NOMO-1 treated with dmso at 0.1 percent for 144 hours (cell line): Measurements from ENCODE around the gene FBXO8.
"Not testable (repeated sequence)": the region's sequence is repeated elsewhere in the genome, so short reads cannot be mapped to it uniquely, and the experiment has no call there.

ENCODE experiments used
- DNase-seq: peaks from one replicate; lab custom pipeline; 2025; ENCODE audit not compliant: unreplicated experiment; lab: John Stamatoyannopoulos, UW

FBXO8 gene, protein sequence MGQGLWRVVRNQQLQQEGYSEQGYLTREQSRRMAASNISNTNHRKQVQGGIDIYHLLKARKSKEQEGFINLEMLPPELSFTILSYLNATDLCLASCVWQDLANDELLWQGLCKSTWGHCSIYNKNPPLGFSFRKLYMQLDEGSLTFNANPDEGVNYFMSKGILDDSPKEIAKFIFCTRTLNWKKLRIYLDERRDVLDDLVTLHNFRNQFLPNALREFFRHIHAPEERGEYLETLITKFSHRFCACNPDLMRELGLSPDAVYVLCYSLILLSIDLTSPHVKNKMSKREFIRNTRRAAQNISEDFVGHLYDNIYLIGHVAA

DNA sequence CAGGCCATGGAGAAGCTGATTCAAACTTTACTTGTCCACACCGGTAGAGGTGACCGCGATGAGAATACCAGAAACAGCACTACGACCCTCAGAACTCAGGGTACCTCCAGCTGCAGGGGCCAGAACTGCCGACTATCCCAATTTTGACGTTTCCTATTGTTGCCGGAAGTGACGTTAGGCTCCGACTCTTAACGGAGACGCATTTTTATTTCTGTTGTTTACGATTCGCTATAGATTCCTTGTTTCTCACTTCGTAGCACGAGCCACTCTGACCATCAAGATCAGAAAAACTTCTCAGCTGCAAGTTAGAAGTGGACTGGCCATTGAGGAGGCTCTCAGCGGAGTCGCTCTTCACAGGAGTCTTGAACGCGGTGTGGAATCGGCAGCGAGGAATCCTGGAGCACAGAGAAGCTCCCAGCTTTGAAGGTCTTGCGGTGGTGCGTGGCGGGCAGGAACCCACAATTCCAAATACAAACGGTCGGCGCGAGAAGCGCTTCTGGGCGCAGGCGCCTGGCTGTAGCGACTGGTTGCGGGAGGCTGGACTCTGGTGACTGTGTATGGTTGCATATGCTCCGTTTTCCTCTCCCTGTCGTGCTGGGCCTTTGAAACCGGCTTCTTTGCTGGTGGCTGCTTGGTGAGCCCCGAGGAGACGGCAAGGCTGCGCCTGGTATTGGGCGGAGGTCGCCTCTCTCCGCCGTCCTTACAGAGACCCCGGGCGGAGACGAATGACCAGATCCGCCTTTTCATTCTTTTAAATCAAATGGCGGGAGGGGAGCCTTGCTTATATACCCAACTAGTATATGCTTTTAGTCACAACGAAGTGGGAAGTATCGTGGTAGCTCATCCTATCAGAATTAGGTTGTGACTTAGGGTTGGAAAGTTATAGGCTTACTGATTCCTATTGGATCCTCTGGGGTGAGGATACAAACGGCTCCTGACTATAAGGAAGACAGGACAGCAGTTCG, at the start of gene FBXO8, which contains the start of gene CEP44:
Gene FBXO8 (minus strand): TSS at position 161 of the 965 bp plus-strand sequence. CDS start 20,575 bp downstream, outside the sequence.
Gene CEP44 (plus strand): TSS at position 405 of the 965 bp plus-strand sequence. CDS start 15,211 bp downstream, outside the sequence.
- DNase-seq: peak; percentile 50

DNA sequence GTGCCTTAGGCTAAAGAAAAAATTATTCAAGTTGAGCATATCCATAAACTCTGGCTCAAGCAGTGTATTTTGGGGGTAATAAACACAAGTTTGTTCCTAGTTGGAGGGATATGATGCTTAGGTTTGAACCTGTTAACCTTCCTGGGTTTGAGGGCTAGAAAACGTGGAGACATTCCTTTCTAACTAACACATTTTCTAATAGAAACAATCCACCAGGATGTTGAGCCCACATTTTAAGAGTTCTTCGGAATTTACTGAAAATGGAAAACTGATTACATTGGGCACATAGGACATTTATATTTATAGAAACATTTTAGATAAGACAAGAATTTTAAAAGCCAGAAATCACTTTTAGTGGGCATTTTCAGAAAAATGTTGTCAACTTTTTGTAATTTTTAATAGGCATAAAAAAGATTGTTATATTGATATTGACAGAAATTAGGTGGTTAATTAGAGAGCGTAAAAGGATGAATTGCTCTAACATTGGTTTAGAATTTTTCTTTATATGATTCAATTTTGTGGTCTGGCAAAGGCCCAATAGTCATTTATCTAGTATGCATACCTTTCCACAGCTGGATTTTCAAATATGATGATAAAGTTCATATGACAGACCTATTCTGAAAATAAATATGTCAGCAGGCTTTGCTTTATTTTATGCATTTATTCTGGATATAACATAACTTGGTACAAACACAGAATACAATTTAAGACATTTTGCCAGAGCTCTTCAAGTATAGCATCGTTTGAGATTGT, 49.5 kb upstream of the FBXO8 start:
- no peak for DNase-seq

DNA sequence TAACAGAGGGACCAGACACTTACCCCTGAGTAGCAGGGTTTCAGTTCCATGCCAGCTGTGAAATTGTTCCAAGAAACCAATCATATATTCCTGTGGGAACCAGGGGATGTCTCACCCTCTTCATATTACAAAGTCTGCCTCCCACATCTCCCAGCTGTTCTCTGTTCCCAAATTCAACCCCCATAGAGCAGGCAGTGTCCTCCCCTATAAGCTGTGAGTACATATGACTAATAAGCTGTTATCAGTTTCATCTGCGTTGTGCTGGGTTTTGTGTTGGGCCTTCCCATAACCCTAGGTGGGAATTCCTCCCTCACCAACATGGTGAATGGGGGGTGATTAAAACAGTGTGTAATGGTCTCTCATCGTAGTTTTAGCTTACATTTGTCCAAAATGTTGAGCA, 41.3 kb upstream of the FBXO8 start:
- DNase-seq: no peak

DNA sequence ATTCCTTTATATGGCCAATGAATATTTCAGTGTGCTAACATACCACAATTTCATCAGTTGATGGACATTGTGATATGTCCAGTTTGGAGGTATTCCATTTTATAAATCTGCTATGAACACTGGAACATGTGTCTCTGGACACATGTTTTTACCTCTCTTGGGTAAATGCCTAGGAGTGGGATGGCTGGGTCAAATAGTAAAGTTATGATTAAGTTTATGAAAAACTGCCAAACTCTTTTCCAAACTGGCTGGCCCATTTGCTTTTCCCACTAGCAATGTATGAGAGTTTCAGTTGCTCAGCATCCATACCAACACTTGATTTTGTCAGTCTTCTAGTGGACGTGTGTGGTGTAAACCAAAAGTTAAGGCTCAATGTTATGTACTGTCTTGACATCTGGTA, 40.8 kb upstream of the FBXO8 start:
- DNase-seq: no peak

DNA sequence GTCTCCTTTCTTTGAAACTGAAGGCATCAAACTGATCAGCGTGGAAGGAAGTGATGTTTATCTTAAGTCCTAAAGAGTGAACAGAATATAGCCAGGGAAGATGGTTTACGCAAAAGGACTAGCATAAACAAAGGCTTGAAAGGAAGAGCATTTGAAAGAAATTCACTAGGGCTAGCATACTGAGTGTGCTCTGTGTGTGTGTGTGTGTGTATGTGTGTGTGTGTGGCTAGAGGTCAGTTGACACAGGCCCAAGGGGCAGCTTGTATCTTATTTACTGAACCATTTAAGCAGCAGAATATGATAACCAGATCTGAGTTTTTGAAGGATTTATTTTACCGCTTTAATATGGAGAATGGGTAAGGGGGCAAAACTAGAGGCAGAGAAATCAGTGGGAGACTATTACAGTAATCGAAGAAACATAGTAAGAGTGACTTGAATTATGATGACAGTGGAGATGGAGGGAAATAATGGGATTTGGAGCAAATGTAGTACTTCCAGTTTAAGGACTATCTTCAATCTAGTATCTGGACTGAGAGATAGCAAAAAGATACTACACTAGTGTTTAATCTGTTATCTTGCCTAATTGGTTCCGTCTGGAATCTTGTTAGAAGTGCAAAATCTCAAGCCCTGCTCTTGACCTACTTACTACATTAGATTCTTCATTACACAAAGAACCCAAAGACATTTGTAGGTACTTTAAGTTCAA, 37.2 kb upstream of the FBXO8 start:
- DNase-seq: no peak

DNA sequence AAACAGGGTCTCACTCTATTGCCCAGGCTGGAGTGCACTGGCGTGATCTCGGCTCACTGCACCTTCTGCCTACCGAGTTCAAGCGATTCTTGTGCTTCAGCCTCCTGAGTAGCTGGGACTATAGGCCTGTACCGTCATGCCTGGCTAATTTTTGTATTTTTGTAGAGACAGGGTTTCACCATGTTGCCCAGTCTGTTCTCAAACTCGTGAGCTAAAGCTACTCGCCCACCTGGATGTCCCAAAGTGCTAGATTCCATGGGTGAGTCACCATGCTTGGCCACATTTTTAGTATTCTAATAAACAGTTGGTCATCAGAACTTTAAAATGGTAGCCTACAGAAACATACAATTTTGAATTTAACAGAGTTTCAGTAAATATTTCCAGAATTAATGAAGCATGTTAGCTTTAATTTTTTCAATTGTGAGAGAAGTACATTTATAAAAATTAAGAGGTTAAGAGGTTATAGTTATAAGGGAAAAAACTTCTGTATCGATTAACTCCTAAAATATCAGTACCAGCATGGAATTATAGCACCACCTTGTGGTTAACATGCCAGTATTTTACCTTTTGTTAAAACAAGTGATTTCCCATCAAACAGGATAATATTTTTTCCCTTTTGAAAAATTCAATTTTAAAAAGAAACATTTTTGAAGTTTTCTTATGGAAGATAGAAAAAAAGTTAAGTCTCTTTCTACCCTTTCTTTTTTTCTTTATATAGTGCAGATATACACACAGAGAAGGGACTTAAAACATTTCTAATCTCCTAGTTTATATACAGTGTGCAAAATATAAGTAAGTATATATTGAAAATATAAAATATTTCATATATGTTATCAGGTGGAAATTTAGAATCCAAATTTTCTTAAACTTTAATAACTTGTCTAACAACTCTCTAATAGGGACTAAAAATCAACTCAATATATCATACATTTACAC, 35.6 kb upstream of the FBXO8 start:
- DNase-seq: no peak

DNA sequence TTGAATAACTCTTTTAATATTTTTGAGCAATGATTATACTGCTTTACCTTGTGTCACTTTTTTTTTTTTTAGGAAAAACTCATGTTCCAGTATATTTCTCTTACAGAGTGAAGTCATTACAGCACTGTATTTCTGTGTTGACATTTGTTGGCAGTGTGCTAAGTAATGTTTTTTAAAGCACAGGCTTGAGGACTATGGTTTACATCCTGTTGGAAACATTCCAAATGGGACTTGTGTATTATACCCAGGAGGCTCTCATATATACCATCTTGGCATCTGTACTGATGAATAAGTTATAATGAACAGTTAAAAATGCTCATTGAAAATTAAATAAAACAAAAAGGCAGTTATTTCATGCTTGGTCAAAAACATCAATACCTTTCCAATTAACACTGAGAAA, 34.1 kb upstream of the FBXO8 start:
- DNase-seq: no peak

DNA sequence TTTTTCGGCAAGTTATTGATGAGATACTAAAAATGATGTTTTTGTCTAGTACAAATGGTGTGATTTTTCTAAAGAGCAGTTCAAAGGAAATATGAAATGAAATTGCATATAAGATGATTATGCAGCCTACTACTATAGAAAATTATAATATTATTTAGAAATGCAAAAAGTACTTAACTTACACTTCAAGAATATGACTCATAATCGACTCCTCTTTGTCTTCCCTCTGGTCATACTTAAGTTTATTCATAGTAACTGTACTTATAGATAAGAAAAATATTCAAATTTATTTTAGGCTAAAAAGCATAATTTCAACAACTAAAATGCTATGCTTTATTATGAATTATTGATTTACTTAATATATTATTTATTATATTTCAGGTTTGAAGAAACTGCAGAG, 33.5 kb upstream of the FBXO8 start:
- DNase-seq: no peak

DNA sequence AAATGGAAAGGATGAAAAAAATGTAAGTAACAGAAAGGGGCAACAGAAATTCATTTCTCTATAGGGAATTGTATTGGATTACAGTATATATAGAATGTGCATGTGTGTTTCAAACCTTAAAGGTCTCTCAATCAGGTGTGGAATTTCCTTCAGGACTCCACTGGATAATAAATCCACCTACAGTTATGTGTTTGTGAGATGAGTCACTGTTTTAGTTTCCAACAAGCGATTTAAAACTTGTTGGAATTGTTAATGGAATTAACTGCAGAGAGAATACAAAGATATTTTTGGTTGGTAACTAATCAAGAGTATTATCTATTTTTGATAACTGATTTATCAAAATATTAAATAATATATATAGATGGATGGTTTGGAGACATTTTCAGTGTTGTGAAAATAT, 33.1 kb upstream of the FBXO8 start:
- no peak for DNase-seq

DNA sequence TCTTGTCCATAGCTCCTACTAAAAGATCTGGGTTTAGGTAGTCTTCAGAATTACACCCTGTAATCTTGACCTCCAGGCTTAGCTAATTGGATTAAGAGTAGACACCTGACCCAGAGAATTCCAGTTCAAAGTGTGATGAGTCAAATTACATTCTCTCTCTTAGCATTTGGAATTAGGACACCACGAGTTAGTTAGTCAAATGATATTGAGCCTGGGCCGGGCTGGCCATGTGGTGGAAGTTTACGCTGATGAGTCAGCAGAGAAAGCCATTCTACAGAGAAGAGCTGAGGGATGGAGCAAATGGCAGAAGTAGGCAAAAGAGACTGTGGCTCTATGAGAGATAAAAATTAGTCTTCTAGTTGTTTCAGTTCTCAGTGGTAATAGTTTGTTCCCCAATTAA, 31.3 kb upstream of the FBXO8 start:
- no peak for DNase-seq

DNA sequence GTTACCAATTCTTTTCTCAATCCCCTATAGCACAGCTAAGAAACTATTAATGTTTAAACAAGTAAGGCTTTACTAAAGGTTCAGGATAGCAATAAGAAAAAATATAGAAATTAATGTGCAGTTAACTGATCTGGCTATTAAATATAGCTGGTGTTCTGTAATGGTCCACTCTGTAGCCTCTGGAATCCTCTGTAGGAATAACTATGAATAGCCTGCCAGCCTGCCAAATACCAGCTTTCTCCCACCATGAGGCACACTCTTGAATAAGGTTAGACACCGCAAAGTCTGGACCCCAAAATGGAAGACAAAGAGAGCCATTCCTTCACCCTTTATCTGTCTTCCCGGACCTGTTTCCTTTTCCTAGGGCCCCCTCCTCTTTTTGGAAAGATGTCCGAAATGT, 30.8 kb upstream of the FBXO8 start:
- DNase-seq: no peak

DNA sequence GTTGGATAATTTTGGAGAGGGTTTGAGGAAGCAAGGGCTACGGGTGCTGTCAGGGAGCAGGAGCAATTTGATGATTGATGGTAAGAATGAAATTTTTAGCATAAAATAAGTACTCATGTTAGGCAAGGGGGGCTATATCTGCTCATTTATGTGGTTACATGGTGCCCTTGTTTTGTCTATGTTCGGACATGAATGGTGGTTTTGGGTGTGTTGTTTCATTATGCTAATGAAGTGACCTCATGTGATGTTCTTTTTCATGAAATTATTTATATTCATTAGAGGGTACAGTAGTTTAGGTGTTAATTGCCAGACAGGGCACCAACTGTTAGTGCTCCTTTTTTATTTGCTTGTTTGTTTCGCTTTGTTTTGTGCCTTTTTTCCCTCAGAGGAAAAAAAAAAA, 29.5 kb upstream of the FBXO8 start:
- DNase-seq: no peak

DNA sequence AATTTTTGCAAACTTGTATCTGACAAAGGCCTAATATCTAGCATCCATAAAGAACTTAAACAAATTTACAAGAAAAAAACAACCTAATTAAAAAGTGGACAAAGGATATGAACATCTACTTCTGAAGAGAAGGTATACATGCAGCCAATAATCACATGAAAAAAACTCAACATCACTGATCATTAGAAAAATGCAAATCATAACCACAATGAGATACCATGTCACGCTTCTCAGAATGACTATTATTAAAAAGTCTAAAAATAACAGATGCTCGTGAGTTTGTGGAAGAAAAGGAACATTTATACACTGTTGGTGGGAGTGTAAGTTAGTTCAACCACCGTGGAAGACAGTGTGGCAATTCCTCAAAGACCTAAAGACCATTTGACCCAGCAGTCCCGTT, 24.2 kb upstream of the FBXO8 start:
- DNase-seq: no peak

DNA sequence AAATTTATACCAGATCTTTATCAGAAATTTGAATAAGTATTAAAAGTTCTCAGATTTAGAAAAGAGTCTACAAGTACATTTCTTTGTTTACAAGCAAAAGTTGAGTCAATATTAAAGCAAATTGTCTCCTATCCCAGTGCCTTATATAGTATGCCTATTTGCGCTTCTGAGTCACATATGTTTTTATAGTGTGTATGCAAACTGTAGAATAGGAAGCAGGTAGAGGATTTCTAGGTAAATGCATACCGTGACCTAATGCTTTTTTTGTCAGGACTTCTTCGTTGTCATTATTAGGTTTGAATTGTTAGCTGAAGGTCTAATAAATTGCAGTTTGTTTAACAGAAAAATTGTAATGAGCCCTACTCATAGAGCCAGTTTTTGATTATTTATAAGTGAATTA, 22.5 kb upstream of the FBXO8 start:
- no peak for DNase-seq

DNA sequence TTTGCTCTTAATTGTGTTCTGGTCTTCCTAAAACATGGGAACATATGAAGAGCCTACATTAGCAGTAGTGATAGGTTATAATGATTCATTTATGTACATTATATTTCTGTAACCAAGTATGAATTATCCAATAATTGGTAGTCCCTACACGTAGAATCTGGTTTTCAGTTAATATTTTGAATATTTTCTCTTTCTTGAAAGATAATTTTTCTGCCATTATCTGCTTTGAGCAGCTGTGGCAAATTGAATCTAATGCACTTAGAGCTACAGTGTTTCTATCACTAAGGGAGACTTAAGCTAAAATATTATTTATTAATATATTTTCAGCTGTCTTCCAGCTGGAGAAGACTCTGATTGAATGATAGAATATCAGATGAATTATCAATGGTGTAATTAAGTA, 21.2 kb upstream of the FBXO8 start:
- no peak for DNase-seq

DNA sequence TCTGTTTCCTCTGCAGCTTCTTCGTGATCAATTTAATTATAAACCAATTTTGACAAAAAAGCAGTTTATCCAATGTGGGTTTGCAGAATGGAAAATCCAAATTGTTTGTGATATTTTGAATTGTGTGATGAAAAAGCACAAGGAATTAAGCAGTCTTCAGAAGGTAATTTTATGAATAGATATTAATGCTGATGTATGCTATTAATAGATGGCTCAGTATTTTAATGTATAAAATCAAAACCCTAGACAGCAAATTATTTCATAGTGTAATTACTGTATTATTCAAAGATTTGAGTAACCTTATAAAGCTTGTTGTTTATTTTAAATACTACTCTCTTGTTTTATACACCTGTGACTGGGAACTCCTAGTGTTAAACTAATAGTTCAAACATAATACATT, 20.2 kb upstream of the FBXO8 start:
- no peak for DNase-seq

DNA sequence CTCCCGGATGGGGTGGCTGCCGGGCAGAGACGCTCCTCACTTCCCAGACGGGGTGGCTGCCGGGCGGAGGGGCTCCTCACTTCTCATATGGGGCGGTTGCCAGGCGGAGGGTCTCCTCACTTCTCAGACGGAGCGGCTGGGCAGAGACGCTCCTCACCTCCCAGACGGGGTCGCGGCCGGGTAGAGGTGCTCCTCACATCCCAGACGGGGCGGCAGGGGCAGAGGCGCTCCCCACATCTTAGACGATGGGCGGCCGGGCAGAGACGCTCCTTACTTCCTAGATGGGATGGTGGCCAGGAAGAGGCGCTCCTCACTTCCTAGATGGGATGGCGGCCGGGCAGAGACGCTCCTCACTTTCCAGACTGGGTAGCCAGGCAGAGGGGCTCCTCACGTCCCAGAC, 11.7 kb upstream of the FBXO8 start:
- not testable (repeated sequence) for DNase-seq

DNA sequence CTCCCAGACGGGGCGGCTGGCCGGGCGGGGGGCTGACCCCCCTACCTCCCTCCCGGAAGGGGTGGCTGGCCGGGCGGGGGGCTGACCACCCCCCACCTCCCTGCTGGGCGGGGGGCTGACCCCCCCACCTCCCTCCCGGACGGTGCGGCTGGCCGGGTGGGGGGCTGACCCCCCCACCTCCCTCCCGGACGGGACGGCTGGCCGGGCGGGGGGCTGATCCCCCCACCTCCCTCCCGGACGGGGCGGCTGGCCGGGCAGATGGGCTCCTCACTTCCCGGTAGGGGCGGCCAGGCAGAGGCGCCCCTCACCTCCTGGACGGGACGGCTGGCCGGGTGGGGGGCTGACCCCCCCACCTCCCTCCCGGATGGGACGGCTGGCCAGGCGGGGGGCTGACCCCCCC, 11.2 kb upstream of the FBXO8 start:
- not testable (repeated sequence) for DNase-seq

DNA sequence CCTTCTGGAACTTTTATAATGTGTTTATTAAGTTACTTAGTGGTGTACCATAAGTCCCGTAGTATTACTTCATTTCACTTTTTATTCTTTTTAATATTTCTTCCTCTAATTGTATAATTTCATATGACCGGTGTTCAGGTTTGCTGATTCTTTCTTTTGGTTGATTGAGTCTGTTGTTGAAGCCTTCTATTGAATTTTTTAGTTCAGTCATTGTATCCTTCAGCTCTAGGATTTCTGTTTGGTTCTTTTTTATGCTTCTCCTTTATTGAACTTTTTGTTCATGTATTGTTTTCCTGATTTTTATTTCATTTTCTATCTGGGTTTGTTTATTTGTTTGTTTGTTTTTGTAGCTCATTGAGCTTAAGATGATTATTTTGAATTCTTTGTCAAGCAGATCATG, 9.0 kb upstream of the FBXO8 start:
- DNase-seq: no peak

DNA sequence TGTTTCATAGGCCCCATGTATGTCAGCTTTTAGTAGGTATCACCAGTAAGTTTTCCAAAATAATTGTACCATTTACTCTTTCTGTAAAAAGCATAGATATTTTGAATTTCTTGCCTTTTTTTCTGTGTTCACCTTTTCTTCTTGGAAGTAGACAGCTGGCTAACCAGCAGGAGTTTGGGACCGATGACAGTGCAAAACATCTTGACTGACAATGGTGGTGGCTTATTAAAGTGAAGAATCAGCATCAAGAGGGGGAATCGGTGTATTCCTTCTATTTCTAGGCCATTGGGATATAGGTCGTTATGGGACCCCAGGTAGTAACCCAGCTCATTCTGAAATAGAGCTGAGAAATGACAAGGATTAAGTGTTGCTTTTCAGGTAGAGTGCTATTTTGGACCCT, 3.4 kb upstream of the FBXO8 start:
- DNase-seq: no peak
